ENCODE data around the gene GTF2A1. TPM values are rescaled to one million over a fixed set of nuclear protein-coding genes. Genes with fewer than 3 reads are reported as not detected.

Gene GTF2A1
- total RNA-seq, 4 donors from 2014 or later: 32.1 to 39.7 (median 35.5) TPM

- intact Hi-C loops (cut with DNase I; ENCODE audit: low total_unique reads): no loop called here
- TF ChIP-seq POLR2A (IDR thresholded peaks at IDR 0.05) (no peak), CTCF (IDR thresholded peaks at IDR 0.05) (no peak)
- no peak for DNase-seq (ENCODE audit: low spot score in 2 of 2)
- no peak overlapping the region for H3K4me3 ChIP-seq (ENCODE audit: low read depth, poor library complexity, severe bottlenecking)
- WGBS, 2 donors: 96 to 98% methylated on average over 5 of the region's 5 CpGs
Measured at GRCh38 chr14:81187832-81188522, 32.8 kb downstream of the GTF2A1 start.

DNA sequence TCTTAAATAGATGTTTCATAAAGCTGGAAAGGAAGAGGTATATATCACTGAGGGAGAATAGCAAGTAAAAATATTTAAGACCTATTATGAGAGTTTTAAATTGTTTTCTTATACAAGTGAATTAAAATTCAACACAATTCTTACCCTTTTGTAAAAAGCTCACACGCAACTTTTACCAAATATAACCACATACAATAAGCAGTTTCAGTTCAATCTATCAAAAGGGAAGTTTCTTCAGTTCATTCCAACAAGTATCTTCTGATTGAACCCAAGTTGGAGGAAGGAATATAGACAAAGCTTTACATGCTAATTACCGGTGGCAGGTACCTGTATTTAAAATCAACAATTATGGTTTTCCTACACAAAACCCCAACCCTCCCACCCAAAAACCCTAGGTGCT lies 41.1 kb downstream of the GTF2A1 start:
- TF ChIP-seq POLR2A (IDR thresholded peaks at IDR 0.05) (no peak), CTCF (IDR thresholded peaks at IDR 0.05) (no peak)
- intact Hi-C loops (cut with DNase I; ENCODE audit: low total_unique reads): loop anchor here (10.0 kb wide), 1 partner anchor 185 kb away; no protein-coding TSS in a partner anchor
- no peak for DNase-seq (ENCODE audit: low spot score in 2 of 2)
- 85 to 92% methylated on average over 2 of the region's 2 CpGs for WGBS, 2 donors
- no peak overlapping the region for H3K4me3 ChIP-seq (ENCODE audit: low read depth, poor library complexity, severe bottlenecking)

DNA sequence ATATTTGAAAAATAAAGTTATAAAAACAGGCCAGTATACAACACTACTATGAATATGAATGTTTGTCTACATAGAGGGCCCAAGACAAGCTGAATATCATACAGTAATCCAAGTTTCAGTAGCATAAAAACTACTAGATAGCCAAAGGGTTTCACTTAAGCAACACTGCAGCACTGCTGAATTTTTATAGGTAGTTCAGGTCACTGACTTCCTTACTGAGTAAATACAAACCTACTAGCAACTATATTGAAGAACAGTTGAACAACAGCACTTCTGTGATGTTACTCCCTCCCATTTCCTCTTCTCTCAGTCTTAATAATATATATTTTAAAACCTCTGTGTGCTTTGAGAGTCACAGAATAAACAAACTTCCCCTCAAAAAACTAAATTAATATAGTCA lies 42.7 kb downstream of the GTF2A1 start:
- TF ChIP-seq POLR2A (IDR thresholded peaks at IDR 0.05) (no peak), CTCF (IDR thresholded peaks at IDR 0.05) (no peak)
- DNase-seq (ENCODE audit: low spot score in 2 of 2): no peak
- H3K4me3 ChIP-seq (ENCODE audit: low read depth, poor library complexity, severe bottlenecking): no peak overlapping the region
- intact Hi-C loops (cut with DNase I; ENCODE audit: low total_unique reads): loop anchor here (10.0 kb wide), 1 partner anchor 183 kb away; no protein-coding TSS in a partner anchor

DNA sequence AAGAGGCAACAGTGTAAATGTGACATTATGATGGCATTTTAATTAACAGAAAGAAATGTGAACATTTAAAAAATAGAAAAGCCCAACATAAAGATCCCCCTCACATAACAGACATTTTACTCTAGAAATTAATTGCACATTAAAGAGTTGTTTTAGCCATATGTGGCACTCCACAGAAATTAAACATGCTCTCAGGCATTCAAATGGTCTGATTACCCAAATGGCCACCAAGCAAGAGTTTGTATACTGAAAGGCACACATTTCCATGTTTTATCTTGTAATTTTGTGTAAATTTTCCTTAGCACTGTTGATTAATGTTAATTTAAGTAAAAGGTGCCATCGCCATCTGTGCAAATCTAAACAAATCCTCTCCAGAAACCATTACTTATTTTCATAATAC lies 43.5 kb downstream of the GTF2A1 start:
- no peak overlapping the region for H3K4me3 ChIP-seq (ENCODE audit: low read depth, poor library complexity, severe bottlenecking)
- TF ChIP-seq CTCF (IDR thresholded peaks at IDR 0.05): no peak
- no peak for TF ChIP-seq POLR2A (IDR thresholded peaks at IDR 0.05)
- WGBS, 2 donors: 95% methylated on average over 1 of the region's 1 CpG
- intact Hi-C loops (cut with DNase I; ENCODE audit: low total_unique reads): loop anchor here (10.0 kb wide), 1 partner anchor 182 kb away; no protein-coding TSS in a partner anchor
- DNase-seq (ENCODE audit: low spot score in 2 of 2): no peak

DNA sequence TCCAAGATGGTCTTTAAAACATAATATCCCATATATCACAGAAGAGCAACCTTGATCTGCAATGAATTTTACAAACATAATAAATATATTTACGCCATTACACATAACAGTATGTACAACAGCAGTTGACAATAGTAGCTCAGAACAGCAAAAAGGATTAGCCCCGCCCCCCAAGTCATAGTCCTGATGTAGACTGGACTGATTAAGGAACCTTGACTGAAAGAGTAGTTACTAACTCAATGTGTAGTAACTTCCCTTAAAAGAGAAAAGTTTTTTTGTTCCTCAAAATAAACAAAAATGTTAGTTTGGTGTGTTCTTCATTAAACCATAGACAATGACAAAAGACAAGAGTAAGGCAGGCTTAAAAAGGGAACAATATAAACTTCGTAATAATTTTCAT lies 44.5 kb downstream of the GTF2A1 start:
- peak in 1 of 2 donors; percentile 40 for DNase-seq (ENCODE audit: low spot score in 2 of 2)
- intact Hi-C loops (cut with DNase I; ENCODE audit: low total_unique reads): loop anchor here (10.0 kb wide), 1 partner anchor 181 kb away; no protein-coding TSS in a partner anchor

More for the DNA sequence above, 44.5 kb downstream of the GTF2A1 start:
- 89% methylated on average over 3 of the region's 3 CpGs for WGBS, 2 donors
- H3K4me3 ChIP-seq (ENCODE audit: low read depth, poor library complexity, severe bottlenecking): no peak overlapping the region
- no peak for TF ChIP-seq POLR2A (IDR thresholded peaks at IDR 0.05)
- TF ChIP-seq CTCF (IDR thresholded peaks at IDR 0.05): no peak
